Measurements from ENCODE around the gene INTU.

DNA sequence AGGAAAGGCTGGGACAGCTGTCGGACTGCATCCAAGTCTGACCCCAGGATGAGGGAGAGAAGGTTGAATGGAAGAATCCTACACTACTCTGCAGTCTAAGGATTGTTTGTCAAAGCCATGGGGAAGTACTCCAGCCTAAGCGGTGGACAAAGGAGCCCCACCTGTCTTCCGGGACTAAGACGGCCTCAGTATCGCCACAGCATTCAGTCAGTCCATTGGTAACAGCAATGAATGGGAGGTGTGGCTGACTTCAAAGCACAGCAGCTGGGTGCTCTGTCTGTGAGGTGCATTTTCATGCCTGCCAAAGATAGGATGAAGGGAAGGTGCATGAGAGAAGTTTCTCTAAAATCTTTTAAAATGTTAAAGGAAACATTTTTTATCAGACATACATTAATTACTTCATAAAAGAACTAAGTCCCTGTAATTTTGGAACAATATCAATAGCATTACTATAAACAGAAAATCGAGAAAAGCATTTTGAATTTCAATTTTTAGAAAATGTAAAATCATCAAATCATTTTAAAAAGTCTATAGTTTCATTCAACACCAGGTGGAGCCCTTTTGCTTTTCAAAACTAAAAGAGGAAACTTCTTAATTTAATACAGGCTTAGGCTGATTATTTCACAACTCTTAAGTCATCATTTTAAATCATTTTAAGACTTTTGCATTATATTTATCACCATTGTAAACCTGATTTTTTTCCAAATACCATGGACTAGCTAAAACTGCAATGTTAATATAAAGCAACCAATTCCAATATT, 27.6 kb upstream of the INTU start:
- no peak for TF ChIP-seq POLR2A (IDR thresholded peaks at IDR 0.05; ENCODE audit: low read length)
- peak; percentile 62; the same call in 2 of the 3 replicates for TF ChIP-seq CTCF (IDR thresholded peaks at IDR 0.05)
- TF ChIP-seq MAFK (IDR thresholded peaks at IDR 0.05; ENCODE audit: partially characterized antibody) = no peak
- TF ChIP-seq RAD21 (conservative IDR thresholded peaks at IDR 0.05 in 1 of 2, IDR thresholded peaks at IDR 0.05 in 1 of 2) = peak; percentile 64 to 75
- no peak for TF ChIP-seq TP53 (CRISPR knock-in tag; IDR thresholded peaks at IDR 0.05)
- TF ChIP-seq REST (IDR thresholded peaks at IDR 0.05) = no peak
- TF ChIP-seq EP300 (IDR thresholded peaks at IDR 0.05) = no peak
- TF ChIP-seq POLR2AphosphoS2 (conservative IDR thresholded peaks at IDR 0.05; ENCODE audit: low read length) = no peak
- TF ChIP-seq NPAS2 (CRISPR knock-in tag; IDR thresholded peaks at IDR 0.05; ENCODE audit: borderline replicate concordance) = no peak
- no peak for TF ChIP-seq RARB (CRISPR knock-in tag; IDR thresholded peaks at IDR 0.05)
- TF ChIP-seq RNF2 (IDR thresholded peaks at IDR 0.05; ENCODE audit: borderline replicate concordance, low read depth) = no peak
- no peak for TF ChIP-seq ESRRA (IDR thresholded peaks at IDR 0.05; ENCODE audit: borderline replicate concordance, low read length)
- TF ChIP-seq CBX8 (IDR thresholded peaks at IDR 0.05) = no peak
